Parathyroid adenoma (tissue), 2 donors: ENCODE data around the gene ARHGEF10L.

ENCODE experiments used
- H2AFZ ChIP-seq: fragments of 300-600 bp; sonication (generic); one replicate; pipeline ENCODE4 v1.7.0; 2017; ENCODE audit warnings: antibody characterized with exemption, mild to moderate bottlenecking
- H3K27ac ChIP-seq: fragments of 300-600 bp; sonication (generic); one replicate; pipeline ENCODE4 v1.7.0; 2017
- H3K27me3 ChIP-seq: fragments of 300-600 bp; sonication (generic); one replicate; pipeline ENCODE4 v1.7.0; 2017; ENCODE audit warnings: low read length; ENCODE audit not compliant: control insufficient read depth, insufficient read depth
- H3K36me3 ChIP-seq: fragments of 300-600 bp; sonication (generic); one replicate; pipeline ENCODE4 v1.7.0; 2017; ENCODE audit warnings: low read length; ENCODE audit not compliant: control insufficient read depth, insufficient read depth
- H3K4me1 ChIP-seq: fragments of 300-600 bp; sonication (generic); one replicate; pipeline ENCODE4 v1.7.0; 2017; ENCODE audit warnings: control low read depth
- H3K4me2 ChIP-seq: fragments of 300-600 bp; sonication (generic); one replicate; pipeline ENCODE4 v1.7.0; 2017; ENCODE audit warnings: low read length
- H3K4me3 ChIP-seq: fragments of 300-600 bp; sonication (generic); one replicate; pipeline ENCODE4 v1.7.0; 2017; ENCODE audit warnings: low read depth, low read length
- H3K79me2 ChIP-seq: fragments of 300-600 bp; sonication (generic); one replicate; pipeline ENCODE4 v1.7.0; 2017; ENCODE audit warnings: control low read depth
- H3K9ac ChIP-seq: fragments of 300-600 bp; sonication (generic); one replicate; pipeline ENCODE4 v1.7.0; 2017; ENCODE audit warnings: mild to moderate bottlenecking
- H3K9me3 ChIP-seq: fragments of 300-600 bp; sonication (generic); one replicate; pipeline ENCODE4 v1.7.0; 2017; ENCODE audit warnings: low read length; ENCODE audit not compliant: control insufficient read depth
- TF ChIP-seq, protein P1 (sequence below): fragments of 300-600 bp; sonication (generic); IDR thresholded peaks from one replicate; pipeline ENCODE4 v1.7.0; 2017; ENCODE audit warnings: antibody characterized with exemption, mild to moderate bottlenecking
- donor health status: primary hyperparathyroidism.

The ARHGEF10L gene

GRCh38 chr1:17579951-17580939 lies 40.7 kb downstream of the ARHGEF10L start:
- no peaks in the 10 kb centered on the region for H3K4me1 ChIP-seq
- H3K9ac ChIP-seq, result no peak overlapping the region
- H3K36me3 ChIP-seq, result no peaks in the 10 kb centered on the region
- H3K27me3 ChIP-seq, result no peaks in the 10 kb centered on the region
- H2AFZ ChIP-seq, result no peak overlapping the region
- no peaks in the 10 kb centered on the region for H3K9me3 ChIP-seq
- H3K4me2 ChIP-seq, result no peak overlapping the region
- TF ChIP-seq, protein P1, sequence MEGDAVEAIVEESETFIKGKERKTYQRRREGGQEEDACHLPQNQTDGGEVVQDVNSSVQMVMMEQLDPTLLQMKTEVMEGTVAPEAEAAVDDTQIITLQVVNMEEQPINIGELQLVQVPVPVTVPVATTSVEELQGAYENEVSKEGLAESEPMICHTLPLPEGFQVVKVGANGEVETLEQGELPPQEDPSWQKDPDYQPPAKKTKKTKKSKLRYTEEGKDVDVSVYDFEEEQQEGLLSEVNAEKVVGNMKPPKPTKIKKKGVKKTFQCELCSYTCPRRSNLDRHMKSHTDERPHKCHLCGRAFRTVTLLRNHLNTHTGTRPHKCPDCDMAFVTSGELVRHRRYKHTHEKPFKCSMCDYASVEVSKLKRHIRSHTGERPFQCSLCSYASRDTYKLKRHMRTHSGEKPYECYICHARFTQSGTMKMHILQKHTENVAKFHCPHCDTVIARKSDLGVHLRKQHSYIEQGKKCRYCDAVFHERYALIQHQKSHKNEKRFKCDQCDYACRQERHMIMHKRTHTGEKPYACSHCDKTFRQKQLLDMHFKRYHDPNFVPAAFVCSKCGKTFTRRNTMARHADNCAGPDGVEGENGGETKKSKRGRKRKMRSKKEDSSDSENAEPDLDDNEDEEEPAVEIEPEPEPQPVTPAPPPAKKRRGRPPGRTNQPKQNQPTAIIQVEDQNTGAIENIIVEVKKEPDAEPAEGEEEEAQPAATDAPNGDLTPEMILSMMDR, result no peak
- H3K27ac ChIP-seq, result no peak overlapping the region
- peaks cover 11% of the 10 kb centered on the region for H3K79me2 ChIP-seq
- H3K4me3 ChIP-seq, result no peak overlapping the region

- no peak overlapping the region for H3K27ac ChIP-seq
- no peak overlapping the region for H3K9ac ChIP-seq
- TF ChIP-seq, protein P1, result no peak
- no peaks in the 10 kb centered on the region for H3K9me3 ChIP-seq
- no peak overlapping the region for H3K4me2 ChIP-seq
- peaks cover 2% of the 10 kb centered on the region for H3K4me1 ChIP-seq
- no peak overlapping the region for H3K4me3 ChIP-seq
- H3K27me3 ChIP-seq, result no peaks in the 10 kb centered on the region
- H2AFZ ChIP-seq, result no peak overlapping the region
- H3K36me3 ChIP-seq, result no peaks in the 10 kb centered on the region
- peaks cover 11% of the 10 kb centered on the region for H3K79me2 ChIP-seq
Observed at GRCh38 chr1:17581389-17582123, 42.1 kb downstream of the ARHGEF10L start.

GRCh38 chr1:17582124-17582774 lies 42.8 kb downstream of the ARHGEF10L start:
- H3K36me3 ChIP-seq, result no peaks in the 10 kb centered on the region
- TF ChIP-seq, protein P1, result no peak
- H3K4me2 ChIP-seq, result no peak overlapping the region
- no peak overlapping the region for H3K9ac ChIP-seq
- peaks cover 2% of the 10 kb centered on the region for H3K4me1 ChIP-seq
- H3K4me3 ChIP-seq, result no peak overlapping the region
- H3K27ac ChIP-seq, result no peak overlapping the region
- H3K9me3 ChIP-seq, result no peaks in the 10 kb centered on the region
- H3K79me2 ChIP-seq, result peaks cover 7% of the 10 kb centered on the region
- H3K27me3 ChIP-seq, result no peaks in the 10 kb centered on the region
- H2AFZ ChIP-seq, result no peak overlapping the region

GRCh38 chr1:17584539-17584938 lies 45.0 kb downstream of the ARHGEF10L start:
- Histone ChIP-seq H2AFZ (no peak overlapping the region), H3K9ac (no peak overlapping the region), H3K36me3 (no peaks in the 10 kb centered on the region), H3K4me2 (no peak overlapping the region), H3K4me1 (peaks cover 2% of the 10 kb centered on the region), H3K27me3 (no peaks in the 10 kb centered on the region), H3K9me3 (no peaks in the 10 kb centered on the region), H3K4me3 (no peak overlapping the region), H3K27ac (no peak overlapping the region), H3K79me2 (peaks cover 6% of the 10 kb centered on the region)
- TF ChIP-seq, protein P1, result no peak
